Adrenal gland (tissue), 12 donors: Measurements from ENCODE around the gene RING1. TPM values are rescaled to one million over a fixed set of nuclear protein-coding genes. Genes with fewer than 3 reads are reported as not detected.
A peak's percentile ranks its signal among the peaks of the same experiment; 100 is the strongest.

Experiments used
- DNase-seq, 7 donors: peaks; one replicate each; pipeline ENCODE4 v3.0.0-alpha.2; 2019 to 2020
- H3K27ac ChIP-seq, 5 donors: fragments of 200-600 bp; sonication (generic) in 4 of 5; 1 replicate in 3 of 5; 2 replicates in 2 of 5; pipeline versions ENCODE4 v1.5.1 to v1.8.0; 2016 to 2020; ENCODE audit warnings: mild to moderate bottlenecking in 1 of 5
- H3K27me3 ChIP-seq: fragments of 200-600 bp; 2 replicates; pipeline ENCODE4 v1.8.0; 2021
- H3K36me3 ChIP-seq, 2 donors: fragments of 200-600 bp; replicated peaks in 1 of 2; 1 replicate in 1 of 2; 2 replicates in 1 of 2; pipeline versions ENCODE4 v1.5.1 to v1.8.0; 2018 to 2022
- H3K4me1 ChIP-seq, 2 donors: fragments of 200-600 bp; replicated peaks in 1 of 2; 1 replicate in 1 of 2; 2 replicates in 1 of 2; pipeline versions ENCODE4 v1.5.1 to v1.8.0; 2018 to 2021
- H3K4me3 ChIP-seq, 4 donors: fragments of 200-600 bp; sonication (generic) in 3 of 4; one replicate each; pipeline ENCODE4 v1.5.1; 2016 to 2018
- H3K9me3 ChIP-seq, 3 donors: fragments of 200-600 bp; sonication (generic) in 1 of 3; replicated peaks in 1 of 3; 1 replicate in 2 of 3; 2 replicates in 1 of 3; pipeline versions ENCODE4 v1.5.1 to v1.8.0; 2016 to 2021
- POLR2A ChIP-seq, 2 donors: fragments of 450-650 bp; IDR thresholded peaks; one replicate each; pipeline ENCODE4 v1.6.1; 2017; ENCODE audit warnings: antibody characterized with exemption in 2 of 2, mild to moderate bottlenecking in 2 of 2, moderate library complexity in 1 of 2
- WGBS, 4 donors: extraction: QIAGEN DNeasy Blood & Tissue Kit in 2 of 4; methylation state at CpG; one replicate each; pipeline versions ENCODE4 v1.1.5 to v1.1.7; 2013 to 2017; 5-methylcytosine and 5-hydroxymethylcytosine counted together
- intact Hi-C, 2 donors: fragments of 100-400 bp; cut with DNase I; formaldehyde crosslinking; loops; one replicate each; pipeline versions ENCODE4 v1.14.1 to v1.15.0; 2022 to 2023
- polyA plus RNA-seq, 3 donors: library from polyadenylated mRNA; stranded (reverse); fragments of 200-250 nt in 2 of 3; fragments of 350-450 nt in 1 of 3; fragmentation: Illumina TruSeq in 1 of 3; extraction: RNeasy Lipid Tissue Mini Kit (QIAGEN cat#74804) in 1 of 3; gene quantifications; one replicate each; pipeline ENCODE4 v1.2.3, GENCODE V29; 2013 to 2014
- total RNA-seq, 9 donors: library from RNA; depleted of rRNA in 4 of 9; stranded (reverse); fragments of >200 nt in 4 of 9; fragments of 120-200 nt in 1 of 9; fragmentation: NEBNext Ultra II Directional in 1 of 9; extraction: Animal tissue kit (Norgen Biotek cat#: 25700) in 1 of 9; gene quantifications; one replicate each; pipeline versions ENCODE4 v1.1.0 to v1.2.4, GENCODE V29; 2013 to 2023
- TF ChIP-seq, protein P1 (sequence below), 6 experiments: fragments of 450-650 bp in 4 of 6; fragments of 200-600 bp in 2 of 6; sonication (generic) in 1 of 6; IDR thresholded peaks; 1 replicate in 5 of 6; 2 replicates in 1 of 6; pipeline versions ENCODE4 v1.5.1 to v1.8.0; 2016 to 2021; ENCODE audit warnings: antibody characterized with exemption in 6 of 6, mild to moderate bottlenecking in 2 of 6, moderate library complexity in 1 of 6
- donor health status: healthy with polysubstance abuse.
- donor health status: Bipolar disorder and iron deficiency.
- donor health status: DM: yes; HTN: yes; CAD: no.
- donor health status: DM: no; HTN: no; CAD: no.
- donor health status: DM: no; HTN: no; CAD: no.
- donor health status: DM: yes; HTN: yes; CAD: no.

RING1 gene
- total and polyA plus RNA-seq, 12 donors = 8.5 to 107 (median 32.4) TPM

DNA sequence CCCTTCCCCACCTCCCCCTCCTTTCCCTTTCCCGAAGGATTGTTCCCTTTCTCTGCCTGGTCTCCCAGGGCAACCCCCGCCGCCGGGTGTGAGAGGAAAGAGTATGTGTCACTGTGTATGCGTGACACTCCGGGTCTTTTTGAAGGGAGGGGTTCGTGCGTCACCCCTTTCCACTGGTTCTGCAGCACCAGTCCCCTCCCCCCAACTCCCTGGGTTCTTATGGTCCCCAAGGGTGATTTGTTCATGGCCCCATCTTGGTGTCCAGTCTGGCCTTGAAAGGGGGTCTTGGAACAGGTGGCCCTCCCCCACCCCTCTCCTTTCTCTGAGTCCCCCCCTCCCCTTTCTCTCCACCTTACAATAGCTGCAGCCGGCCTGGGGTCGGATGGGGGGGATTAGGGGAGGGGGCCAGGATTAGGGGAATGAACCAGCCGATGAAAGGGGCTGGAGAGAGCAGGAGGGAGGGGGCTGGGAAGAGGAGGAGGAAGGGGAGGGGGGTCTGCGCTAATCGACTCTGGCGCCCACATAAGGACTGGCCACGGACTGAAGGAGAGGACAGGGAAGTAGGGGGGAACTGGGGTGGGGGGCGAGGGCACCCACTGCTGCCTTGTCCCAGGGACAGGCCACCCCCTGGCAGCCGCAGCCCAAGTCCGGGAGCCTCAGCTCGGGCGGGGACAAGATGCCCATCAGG, 1.3 kb upstream of the RING1 start:
- 16 to 17% (median 16%) methylated on average over 17 to 20 of the region's 20 CpGs for whole genome bisulfite sequencing, 4 donors
- no peak for TF ChIP-seq POLR2A (IDR thresholded peaks at IDR 0.05)
- TF ChIP-seq, protein P1, sequence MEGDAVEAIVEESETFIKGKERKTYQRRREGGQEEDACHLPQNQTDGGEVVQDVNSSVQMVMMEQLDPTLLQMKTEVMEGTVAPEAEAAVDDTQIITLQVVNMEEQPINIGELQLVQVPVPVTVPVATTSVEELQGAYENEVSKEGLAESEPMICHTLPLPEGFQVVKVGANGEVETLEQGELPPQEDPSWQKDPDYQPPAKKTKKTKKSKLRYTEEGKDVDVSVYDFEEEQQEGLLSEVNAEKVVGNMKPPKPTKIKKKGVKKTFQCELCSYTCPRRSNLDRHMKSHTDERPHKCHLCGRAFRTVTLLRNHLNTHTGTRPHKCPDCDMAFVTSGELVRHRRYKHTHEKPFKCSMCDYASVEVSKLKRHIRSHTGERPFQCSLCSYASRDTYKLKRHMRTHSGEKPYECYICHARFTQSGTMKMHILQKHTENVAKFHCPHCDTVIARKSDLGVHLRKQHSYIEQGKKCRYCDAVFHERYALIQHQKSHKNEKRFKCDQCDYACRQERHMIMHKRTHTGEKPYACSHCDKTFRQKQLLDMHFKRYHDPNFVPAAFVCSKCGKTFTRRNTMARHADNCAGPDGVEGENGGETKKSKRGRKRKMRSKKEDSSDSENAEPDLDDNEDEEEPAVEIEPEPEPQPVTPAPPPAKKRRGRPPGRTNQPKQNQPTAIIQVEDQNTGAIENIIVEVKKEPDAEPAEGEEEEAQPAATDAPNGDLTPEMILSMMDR (IDR thresholded peaks at IDR 0.05) = no peak
- Histone ChIP-seq H3K4me1 (peaks cover 22 to 35% of the 10 kb centered on the region in 2 donors), H3K4me3 (peak overlapping the region in 2 of 4 donors; percentile 83 to 99), H3K9me3 (no peaks in the 10 kb centered on the region), H3K36me3 (peaks cover 0 to 37% of the 10 kb centered on the region in 2 donors), H3K27me3 (no peaks in the 10 kb centered on the region), H3K27ac (peak overlapping the region in 1 of 5 donors; percentile 95)
- intact Hi-C loops = loop anchor here in 1 of 2 donors (5.0 kb wide), 1 partner anchor 40 kb away; no protein-coding TSS in a partner anchor
- peak in 6 of 7 donors; percentile 53 to 79 (median 66) for DNase-seq

DNA sequence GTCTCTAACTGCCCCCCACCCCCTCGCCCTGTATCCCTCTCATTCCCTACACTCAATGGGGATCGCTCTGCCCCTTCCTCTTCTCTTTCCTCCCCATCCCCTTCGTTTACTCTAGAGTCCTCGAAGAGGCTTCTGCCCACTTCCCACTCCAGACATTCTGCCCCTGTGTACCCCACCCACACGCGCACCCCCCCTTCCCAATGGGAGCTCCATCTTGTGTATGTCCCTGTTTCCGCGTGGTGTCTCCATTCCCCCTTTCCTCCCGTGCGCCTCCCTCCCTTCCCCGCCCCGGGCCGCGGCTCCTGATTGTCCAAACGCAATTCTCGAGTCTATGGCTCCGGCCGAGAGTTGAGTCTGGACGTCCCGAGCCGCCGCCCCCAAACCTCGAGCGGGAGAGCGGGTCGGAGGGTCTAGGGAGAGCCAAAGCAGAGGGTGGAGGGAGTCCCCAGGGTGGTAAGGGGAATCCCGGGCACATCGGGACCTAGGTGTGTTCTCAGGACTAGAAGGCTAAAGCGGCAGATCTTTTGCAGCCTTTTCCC, 679 bp upstream of the RING1 start:
- DNase-seq = peak; percentile 62 to 80 (median 71)
- Histone ChIP-seq H3K4me1 (peaks cover 19 to 31% of the 10 kb centered on the region in 2 donors), H3K36me3 (peaks cover 0 to 31% of the 10 kb centered on the region in 2 donors), H3K9me3 (no peaks in the 10 kb centered on the region), H3K4me3 (peak overlapping the region; percentile 57 to 99 (median 79)), H3K27me3 (no peaks in the 10 kb centered on the region), H3K27ac (peak overlapping the region; percentile 1 to 95 (median 92))
- intact Hi-C loops = loop anchor here in 1 of 2 donors (5.0 kb wide), 1 partner anchor 40 kb away; no protein-coding TSS in a partner anchor
- 1 to 3% (median 1%) methylated on average over 9 to 29 of the region's 29 CpGs for WGBS, 4 donors
- TF ChIP-seq, protein P1 (IDR thresholded peaks at IDR 0.05) = no peak
- no peak for TF ChIP-seq POLR2A (IDR thresholded peaks at IDR 0.05)

DNA sequence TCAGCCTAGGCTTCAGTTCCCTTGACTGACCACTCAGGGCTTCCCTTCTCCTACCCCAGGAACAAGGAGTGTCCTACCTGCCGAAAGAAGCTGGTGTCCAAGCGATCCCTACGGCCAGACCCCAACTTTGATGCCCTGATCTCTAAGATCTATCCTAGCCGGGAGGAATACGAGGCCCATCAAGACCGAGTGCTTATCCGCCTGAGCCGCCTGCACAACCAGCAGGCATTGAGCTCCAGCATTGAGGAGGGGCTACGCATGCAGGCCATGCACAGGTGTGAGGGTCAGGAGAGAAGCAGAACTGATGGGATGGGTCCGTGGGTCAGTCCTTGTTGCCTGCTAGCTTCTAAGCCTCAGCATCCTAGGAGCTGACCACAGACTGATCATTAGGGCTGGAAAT, 1.6 kb downstream of the RING1 start:
- Histone ChIP-seq H3K27me3 (no peaks in the 10 kb centered on the region), H3K4me3 (no peak overlapping the region), H3K36me3 (peaks cover 0 to 15% of the 10 kb centered on the region in 2 donors), H3K4me1 (peaks cover 18 to 25% of the 10 kb centered on the region in 2 donors), H3K27ac (no peak overlapping the region), H3K9me3 (no peaks in the 10 kb centered on the region)
- intact Hi-C loops = loop anchor here (5.0 kb wide), 1 partner anchor 37 kb away; no protein-coding TSS in a partner anchor
- no peak for TF ChIP-seq POLR2A (IDR thresholded peaks at IDR 0.05)
- TF ChIP-seq, protein P1 (IDR thresholded peaks at IDR 0.05) = no peak
- WGBS, 4 donors = 92 to 95% (median 94%) methylated on average over 3 to 10 of the region's 10 CpGs
- DNase-seq = peak in 2 of 7 donors; percentile 15 to 18

DNA sequence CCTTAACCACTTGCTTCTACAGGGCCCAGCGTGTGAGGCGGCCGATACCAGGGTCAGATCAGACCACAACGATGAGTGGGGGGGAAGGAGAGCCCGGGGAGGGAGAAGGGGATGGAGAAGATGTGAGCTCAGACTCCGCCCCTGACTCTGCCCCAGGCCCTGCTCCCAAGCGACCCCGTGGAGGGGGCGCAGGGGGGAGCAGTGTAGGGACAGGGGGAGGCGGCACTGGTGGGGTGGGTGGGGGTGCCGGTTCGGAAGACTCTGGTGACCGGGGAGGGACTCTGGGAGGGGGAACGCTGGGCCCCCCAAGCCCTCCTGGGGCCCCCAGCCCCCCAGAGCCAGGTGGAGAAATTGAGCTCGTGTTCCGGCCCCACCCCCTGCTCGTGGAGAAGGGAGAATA, 2.8 kb downstream of the RING1 start:
- no peak overlapping the region for H3K27ac ChIP-seq
- TF ChIP-seq POLR2A (IDR thresholded peaks at IDR 0.05) = no peak
- TF ChIP-seq, protein P1 (IDR thresholded peaks at IDR 0.05) = no peak
- no peak overlapping the region for H3K4me3 ChIP-seq
- H3K4me1 ChIP-seq = peaks cover 13 to 20% of the 10 kb centered on the region in 2 donors
- WGBS, 4 donors = 82 to 89% (median 86%) methylated on average over 13 to 17 of the region's 17 CpGs
- intact Hi-C loops = loop anchor here in 1 of 2 donors (5.0 kb wide), 1 partner anchor 36 kb away; no protein-coding TSS in a partner anchor
- H3K36me3 ChIP-seq = peaks cover 0 to 15% of the 10 kb centered on the region in 2 donors
- no peaks in the 10 kb centered on the region for H3K27me3 ChIP-seq
- DNase-seq = no peak
- H3K9me3 ChIP-seq = no peaks in the 10 kb centered on the region
